OCI-LY1 (cell line): Measurements from ENCODE around the gene CHRNB2.

Experiments
- H2AFZ ChIP-seq: fragments of 200-600 bp; sonication (generic), shearing (Covaris generic); 2 replicates; pipeline ENCODE4 v1.6.0; 2014; ENCODE audit warnings: antibody characterized with exemption, mild to moderate bottlenecking, low read length
- H3F3A ChIP-seq: fragments of 200-600 bp; sonication (generic), shearing (Covaris generic); 2 replicates; pipeline ENCODE4 v1.6.0; 2014; ENCODE audit warnings: mild to moderate bottlenecking, antibody characterized with exemption, low read length, moderate library complexity; ENCODE audit not compliant: insufficient read depth
- H3K27ac ChIP-seq: fragments of 200-600 bp; sonication (generic); 2 replicates; pipeline ENCODE4 v1.5.1; 2014; ENCODE audit warnings: low read length, mixed run types, mild to moderate bottlenecking, low read depth; ENCODE audit not compliant: poor library complexity, severe bottlenecking
- H3K27me3 ChIP-seq: fragments of 200-600 bp; sonication (generic); 2 replicates; pipeline ENCODE4 v1.6.0; 2014; ENCODE audit warnings: antibody characterized with exemption, mild to moderate bottlenecking, low read length, moderate library complexity; ENCODE audit not compliant: insufficient read depth
- H3K36me3 ChIP-seq: fragments of 200-600 bp; sonication (generic); 2 replicates; pipeline ENCODE4 v1.6.1; 2014; ENCODE audit warnings: mild to moderate bottlenecking, antibody characterized with exemption, low read length, moderate library complexity, mixed read lengths; ENCODE audit not compliant: insufficient read depth
- H3K4me1 ChIP-seq: fragments of 200-600 bp; sonication (generic); 2 replicates; pipeline ENCODE4 v1.5.1; 2014; ENCODE audit warnings: mild to moderate bottlenecking, low read length, moderate library complexity; ENCODE audit not compliant: insufficient read depth, severe bottlenecking
- H3K4me2 ChIP-seq: fragments of 200-600 bp; sonication (generic), shearing (Covaris generic); 2 replicates; pipeline ENCODE4 v1.6.1; 2014; ENCODE audit warnings: low read length
- H3K4me3 ChIP-seq: fragments of 200-600 bp; sonication (generic); 2 replicates; pipeline ENCODE4 v1.5.1; 2014; ENCODE audit warnings: low read length, low read depth, mild to moderate bottlenecking, mixed read lengths; ENCODE audit not compliant: poor library complexity, severe bottlenecking
- H3K79me2 ChIP-seq: fragments of 200-600 bp; shearing (Covaris generic); 2 replicates; pipeline ENCODE4 v1.6.1; 2016; ENCODE audit warnings: mixed run types, low read length, mixed read lengths; ENCODE audit not compliant: insufficient read depth
- H3K9ac ChIP-seq: fragments of 200-600 bp; sonication (generic), shearing (Covaris generic); 2 replicates; pipeline ENCODE4 v1.6.1; 2014; ENCODE audit warnings: mild to moderate bottlenecking, low read length, mixed read lengths
- H3K9me2 ChIP-seq: fragments of 200-600 bp; sonication (generic), shearing (Covaris generic); 2 replicates; pipeline ENCODE4 v1.6.1; 2014; ENCODE audit warnings: low read depth, mild to moderate bottlenecking, low read length, mixed read lengths
- H3K9me3 ChIP-seq: fragments of 200-600 bp; shearing (Covaris generic); 2 replicates; pipeline ENCODE4 v1.6.1; 2014; ENCODE audit warnings: low read length, mixed read lengths
- H4K20me1 ChIP-seq: fragments of 200-600 bp; sonication (generic), shearing (Covaris generic); 2 replicates; pipeline ENCODE4 v1.6.0; 2016; ENCODE audit warnings: mild to moderate bottlenecking, low read length; ENCODE audit not compliant: insufficient read depth
- EZH2 ChIP-seq: fragments of 200-600 bp; sonication (generic), shearing (Covaris generic); IDR thresholded peaks from 2 replicates; pipeline ENCODE4 v1.8.0; 2017; ENCODE audit warnings: borderline replicate concordance, mixed run types, mild to moderate bottlenecking, antibody characterized with exemption, low read length, moderate library complexity, mixed read lengths
- TF ChIP-seq, protein P1 (sequence below): fragments of 200-600 bp; sonication (generic), shearing (Covaris generic); IDR thresholded peaks from 2 replicates; pipeline ENCODE4 v1.5.1; 2017; ENCODE audit warnings: mild to moderate bottlenecking, antibody characterized with exemption, low read length, moderate library complexity, mixed read lengths

CHRNB2 gene

DNA sequence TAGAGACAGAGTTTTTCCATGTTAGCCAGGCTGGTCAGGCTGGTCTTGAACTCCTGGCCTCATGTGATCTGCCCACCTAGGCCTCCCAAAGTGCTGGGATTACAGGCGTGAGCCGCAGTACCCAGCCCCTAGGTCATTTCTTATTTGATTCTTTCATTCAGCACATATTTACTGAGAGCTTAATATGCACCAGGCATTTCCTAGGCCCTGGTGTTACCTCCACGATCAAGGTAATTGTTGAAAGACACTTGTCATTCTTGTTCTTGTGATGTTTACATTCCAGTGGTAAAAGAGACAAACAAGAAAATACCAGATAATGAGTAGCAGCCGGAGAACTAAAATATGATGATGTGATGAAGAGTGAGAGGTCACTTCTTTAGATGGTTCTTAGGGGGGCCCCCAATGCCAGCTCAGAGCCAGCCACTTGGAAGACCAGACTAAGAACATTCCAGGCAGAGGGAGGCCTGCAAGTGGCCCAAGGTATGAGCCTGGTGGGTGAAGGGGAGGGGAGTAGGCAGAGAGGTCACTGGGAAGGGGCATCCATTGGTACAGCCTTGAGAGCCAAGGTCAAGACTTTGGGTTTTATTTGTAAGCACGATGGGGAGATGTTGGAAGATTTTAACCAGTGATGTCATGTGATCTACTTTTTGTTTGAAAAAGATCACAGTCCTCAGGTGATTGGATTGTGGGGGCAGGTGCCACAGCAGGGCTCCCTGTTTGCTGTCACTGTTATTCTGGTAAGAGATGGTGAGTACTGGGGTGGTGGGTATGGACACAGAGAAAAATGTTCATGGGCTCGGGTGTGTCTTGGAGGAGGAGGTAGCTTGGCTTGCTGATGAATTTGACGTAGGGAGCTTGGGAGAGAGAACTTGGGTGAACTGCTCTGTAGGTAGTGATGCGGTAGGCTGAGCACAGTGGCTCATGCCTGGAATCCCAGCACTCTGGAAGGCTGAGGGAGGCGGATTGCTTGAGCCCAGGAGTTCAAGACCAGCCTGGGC lies 27.8 kb upstream of the CHRNB2 start:
- H3K9ac ChIP-seq = no peak overlapping the region

DNA sequence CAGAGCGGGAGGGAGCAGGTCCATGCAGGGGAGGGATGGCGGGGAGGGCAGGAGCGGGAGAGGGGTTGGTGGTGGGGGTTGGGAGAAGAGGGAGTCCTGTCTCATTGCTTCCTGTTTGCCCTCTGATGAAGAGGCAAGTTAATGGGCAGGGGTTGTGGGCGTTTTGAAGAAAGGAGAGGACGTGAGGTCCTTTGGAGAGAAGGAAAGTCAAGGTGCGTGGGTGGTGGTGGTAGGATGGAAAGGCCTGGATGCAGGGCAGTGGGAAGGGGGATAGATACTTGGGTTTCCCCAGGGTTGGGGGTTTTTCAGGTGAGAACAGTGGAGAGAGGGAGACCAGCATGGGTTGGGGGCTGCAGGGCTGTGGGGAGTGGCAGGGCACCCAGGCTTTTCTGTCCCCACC lies 26.3 kb upstream of the CHRNB2 start:
- H3K9me2 ChIP-seq = no peaks in the 10 kb centered on the region
- H3K27ac ChIP-seq = no peak overlapping the region
- H3K9ac ChIP-seq = no peak overlapping the region
- no peaks in the 10 kb centered on the region for H3K9me3 ChIP-seq
- H3K4me1 ChIP-seq = no peaks in the 10 kb centered on the region
- H3K4me3 ChIP-seq = no peak overlapping the region
- no peak overlapping the region for H3K4me2 ChIP-seq
- no peaks in the 10 kb centered on the region for H3K79me2 ChIP-seq
- no peaks in the 10 kb centered on the region for H3K36me3 ChIP-seq
- H4K20me1 ChIP-seq = no peaks in the 10 kb centered on the region
- no peak overlapping the region for H2AFZ ChIP-seq
- no peaks in the 10 kb centered on the region for H3K27me3 ChIP-seq
- H3F3A ChIP-seq = no peaks in the 10 kb centered on the region
- TF ChIP-seq, protein P1, sequence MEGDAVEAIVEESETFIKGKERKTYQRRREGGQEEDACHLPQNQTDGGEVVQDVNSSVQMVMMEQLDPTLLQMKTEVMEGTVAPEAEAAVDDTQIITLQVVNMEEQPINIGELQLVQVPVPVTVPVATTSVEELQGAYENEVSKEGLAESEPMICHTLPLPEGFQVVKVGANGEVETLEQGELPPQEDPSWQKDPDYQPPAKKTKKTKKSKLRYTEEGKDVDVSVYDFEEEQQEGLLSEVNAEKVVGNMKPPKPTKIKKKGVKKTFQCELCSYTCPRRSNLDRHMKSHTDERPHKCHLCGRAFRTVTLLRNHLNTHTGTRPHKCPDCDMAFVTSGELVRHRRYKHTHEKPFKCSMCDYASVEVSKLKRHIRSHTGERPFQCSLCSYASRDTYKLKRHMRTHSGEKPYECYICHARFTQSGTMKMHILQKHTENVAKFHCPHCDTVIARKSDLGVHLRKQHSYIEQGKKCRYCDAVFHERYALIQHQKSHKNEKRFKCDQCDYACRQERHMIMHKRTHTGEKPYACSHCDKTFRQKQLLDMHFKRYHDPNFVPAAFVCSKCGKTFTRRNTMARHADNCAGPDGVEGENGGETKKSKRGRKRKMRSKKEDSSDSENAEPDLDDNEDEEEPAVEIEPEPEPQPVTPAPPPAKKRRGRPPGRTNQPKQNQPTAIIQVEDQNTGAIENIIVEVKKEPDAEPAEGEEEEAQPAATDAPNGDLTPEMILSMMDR = no peak
- no peak for TF ChIP-seq EZH2

More for the DNA sequence above, 27.8 kb upstream of the CHRNB2 start:
- no peak overlapping the region for H3K4me3 ChIP-seq
- H3K27me3 ChIP-seq = peaks cover 6% of the 10 kb centered on the region
- no peaks in the 10 kb centered on the region for H3K9me3 ChIP-seq
- H4K20me1 ChIP-seq = no peaks in the 10 kb centered on the region
- H3K36me3 ChIP-seq = no peaks in the 10 kb centered on the region
- no peaks in the 10 kb centered on the region for H3K4me1 ChIP-seq
- H3K9me2 ChIP-seq = no peaks in the 10 kb centered on the region
- no peak overlapping the region for H3K4me2 ChIP-seq
- H3K27ac ChIP-seq = no peak overlapping the region
- TF ChIP-seq, protein P1 = no peak
- TF ChIP-seq EZH2 = no peak
- no peak overlapping the region for H2AFZ ChIP-seq
- H3K79me2 ChIP-seq = no peaks in the 10 kb centered on the region
- no peaks in the 10 kb centered on the region for H3F3A ChIP-seq

DNA sequence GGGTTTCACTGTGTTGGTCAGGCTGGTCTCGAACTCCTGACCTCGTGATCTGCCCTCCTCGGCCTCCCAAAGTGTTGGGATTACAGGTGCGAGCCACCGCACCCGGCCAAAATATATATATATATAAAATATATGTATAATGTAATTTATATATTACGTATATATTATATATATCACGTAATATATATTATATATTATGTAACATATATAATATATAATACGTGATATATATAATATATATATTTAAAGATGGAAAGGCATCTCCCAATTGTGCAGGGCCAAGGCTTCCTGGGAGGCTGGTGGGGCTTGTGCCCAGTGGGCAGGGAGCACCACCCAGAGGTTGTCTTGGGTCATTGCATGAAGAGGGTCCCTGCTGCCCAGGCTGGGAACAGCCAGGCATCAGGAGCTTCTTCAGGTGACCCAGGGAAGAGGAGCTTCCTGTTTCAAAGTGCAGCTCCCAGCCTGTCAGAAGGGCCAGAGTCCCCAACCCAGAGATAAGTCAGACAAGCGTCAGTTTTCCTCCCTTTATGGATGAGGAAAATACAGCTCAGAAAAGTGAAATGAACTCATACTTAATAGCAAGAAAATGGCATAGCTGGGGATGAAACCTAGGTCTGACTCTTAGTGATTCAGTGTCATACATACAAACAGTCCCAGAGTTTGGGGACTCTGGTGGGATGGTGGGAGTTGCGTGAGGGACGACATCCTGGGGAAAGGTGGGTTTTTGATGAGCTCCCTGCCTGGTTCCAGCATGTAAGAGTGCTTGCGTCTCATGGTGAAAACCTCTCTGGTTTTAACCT lies 21.1 kb upstream of the CHRNB2 start:
- no peak overlapping the region for H3K27ac ChIP-seq

More for the DNA sequence above, 21.1 kb upstream of the CHRNB2 start:
- H3K27me3 ChIP-seq = no peaks in the 10 kb centered on the region
- H4K20me1 ChIP-seq = no peaks in the 10 kb centered on the region
- no peaks in the 10 kb centered on the region for H3K4me1 ChIP-seq
- no peaks in the 10 kb centered on the region for H3K9me2 ChIP-seq
- H3K36me3 ChIP-seq = peaks cover 31% of the 10 kb centered on the region
- no peak overlapping the region for H3K9ac ChIP-seq
- no peaks in the 10 kb centered on the region for H3K79me2 ChIP-seq
- no peak overlapping the region for H3K4me2 ChIP-seq
- H3K9me3 ChIP-seq = no peaks in the 10 kb centered on the region
- H3K4me3 ChIP-seq = no peak overlapping the region
- no peak overlapping the region for H2AFZ ChIP-seq
- H3F3A ChIP-seq = no peaks in the 10 kb centered on the region
- TF ChIP-seq EZH2 = no peak
- TF ChIP-seq, protein P1 = peak; percentile 65
